MCF 10A (cell line): ENCODE data around the gene BLM. TPM values are rescaled to one million over a fixed set of nuclear protein-coding genes. Genes with fewer than 3 reads are reported as not detected.
"Not testable (repeated sequence)": the region's sequence is repeated elsewhere in the genome, so short reads cannot be mapped to it uniquely, and the experiment has no call there.

ENCODE experiments used
- BruUV-seq: library from RNA; stranded (reverse); fragments of 400-500 nt; replicated peaks from 2 replicates; lab custom pipeline; 2021; lab: Mats Ljungman, UMichigan
- CTCF ChIA-PET: fragments of 300-600 bp; sonication (Branson Sonifier 250); formaldehyde crosslinking; extraction: SDS; loops from one replicate; lab custom pipeline; 2021; ENCODE audit warnings: antibody characterized with exemption, inconsistent platforms; lab: Yijun Ruan, JAX
- POLR2A ChIA-PET: fragments of 300-600, 350-650 bp; sonication (Branson Sonifier 250); formaldehyde crosslinking; extraction: SDS; loops from one replicate; lab custom pipeline; 2020; ENCODE audit warnings: antibody characterized with exemption, inconsistent platforms; lab: Yijun Ruan, JAX
- DNase-seq: peaks from one replicate; pipeline ENCODE4 v3.0.0-alpha.2; 2018; ENCODE audit not compliant: unreplicated experiment
- H3K27ac Mint-ChIP-seq: one replicate; pipeline ENCODE4 v1.8.0; 2022; ENCODE audit warnings: mild to moderate bottlenecking, low read depth, mixed read lengths; ENCODE audit not compliant: unreplicated experiment
- H3K27me3 Mint-ChIP-seq: one replicate; pipeline ENCODE4 v1.8.0; 2022; ENCODE audit warnings: mixed read lengths; ENCODE audit not compliant: insufficient read depth, unreplicated experiment
- H3K36me3 Mint-ChIP-seq: one replicate; pipeline ENCODE4 v1.8.0; 2022; ENCODE audit warnings: mild to moderate bottlenecking, moderate library complexity, mixed read lengths; ENCODE audit not compliant: insufficient read depth, unreplicated experiment
- H3K4me1 Mint-ChIP-seq: one replicate; pipeline ENCODE4 v1.8.0; 2022; ENCODE audit warnings: mixed read lengths; ENCODE audit not compliant: insufficient read depth, unreplicated experiment
- H3K4me3 Mint-ChIP-seq: one replicate; pipeline ENCODE4 v1.8.0; 2022; ENCODE audit warnings: mild to moderate bottlenecking, moderate library complexity, mixed read lengths; ENCODE audit not compliant: unreplicated experiment
- H3K9me3 Mint-ChIP-seq: one replicate; pipeline ENCODE4 v1.8.0; 2022; ENCODE audit warnings: mixed read lengths; ENCODE audit not compliant: unreplicated experiment
- CTCF ChIP-seq: fragments of 200-600 bp; IDR thresholded peaks from one replicate; pipeline ENCODE4 v1.8.0; 2022; ENCODE audit warnings: antibody characterized with exemption, mild to moderate bottlenecking; ENCODE audit not compliant: unreplicated experiment
- intact Hi-C: fragments of 100-400 bp; cut with micrococcal nuclease; formaldehyde crosslinking; loops from 2 replicates; pipeline ENCODE4 v1.14.1; 2022
- total RNA-seq: library from RNA; stranded (reverse); gene quantifications from 2 replicates; pipeline ENCODE4 v1.2.3, GENCODE V29; 2022

Gene BLM
- total RNA-seq, 1 experiment from 2014 or later, result 5.2 TPM

GRCh38 chr15:90819850-90820249, 102.7 kb downstream of the BLM start:
- intact Hi-C loops, result no loop called here
- Mint-ChIP-seq H3K27me3 (no peaks in the 10 kb centered on the region), H3K4me3 (no peak overlapping the region), H3K4me1 (no peaks in the 10 kb centered on the region), H3K27ac (no peak overlapping the region), H3K36me3 (no peaks in the 10 kb centered on the region), H3K9me3 (no peaks in the 10 kb centered on the region)
- ChIA-PET CTCF (no interaction called here), POLR2A (no interaction called here)
- no TSS peak for BruUV-seq
- no peak for TF ChIP-seq CTCF
- DNase-seq, result no peak

DNA sequence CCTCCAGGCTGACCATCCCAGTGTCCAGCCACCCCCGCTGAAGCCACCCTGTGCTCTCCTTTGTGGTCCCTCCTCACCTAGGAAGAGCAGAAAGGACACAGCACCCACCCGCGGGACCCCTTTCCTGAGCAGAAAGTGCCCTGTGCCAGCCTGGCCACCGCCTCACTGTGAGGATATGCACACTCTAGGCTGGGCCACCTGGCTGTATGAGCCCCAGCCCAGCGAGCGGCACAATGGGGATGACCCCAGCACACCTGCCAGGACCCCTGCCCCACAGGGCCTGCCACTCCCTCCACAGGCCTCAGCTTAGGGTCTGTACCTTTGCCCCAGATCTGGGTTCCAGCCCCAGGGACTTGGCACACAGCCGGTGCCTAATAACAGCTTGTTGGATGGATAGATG, 103.3 kb downstream of the BLM start:
- H3K27me3 Mint-ChIP-seq, result no peaks in the 10 kb centered on the region
- no peak overlapping the region for H3K4me3 Mint-ChIP-seq
- intact Hi-C loops, result no loop called here
- no peaks in the 10 kb centered on the region for H3K4me1 Mint-ChIP-seq
- BruUV-seq, result no TSS peak
- no peaks in the 10 kb centered on the region for H3K36me3 Mint-ChIP-seq
- ChIA-PET POLR2A (no interaction called here), CTCF (no interaction called here)
- no peak for DNase-seq
- H3K27ac Mint-ChIP-seq, result no peak overlapping the region
- H3K9me3 Mint-ChIP-seq, result no peaks in the 10 kb centered on the region
- no peak for TF ChIP-seq CTCF

DNA sequence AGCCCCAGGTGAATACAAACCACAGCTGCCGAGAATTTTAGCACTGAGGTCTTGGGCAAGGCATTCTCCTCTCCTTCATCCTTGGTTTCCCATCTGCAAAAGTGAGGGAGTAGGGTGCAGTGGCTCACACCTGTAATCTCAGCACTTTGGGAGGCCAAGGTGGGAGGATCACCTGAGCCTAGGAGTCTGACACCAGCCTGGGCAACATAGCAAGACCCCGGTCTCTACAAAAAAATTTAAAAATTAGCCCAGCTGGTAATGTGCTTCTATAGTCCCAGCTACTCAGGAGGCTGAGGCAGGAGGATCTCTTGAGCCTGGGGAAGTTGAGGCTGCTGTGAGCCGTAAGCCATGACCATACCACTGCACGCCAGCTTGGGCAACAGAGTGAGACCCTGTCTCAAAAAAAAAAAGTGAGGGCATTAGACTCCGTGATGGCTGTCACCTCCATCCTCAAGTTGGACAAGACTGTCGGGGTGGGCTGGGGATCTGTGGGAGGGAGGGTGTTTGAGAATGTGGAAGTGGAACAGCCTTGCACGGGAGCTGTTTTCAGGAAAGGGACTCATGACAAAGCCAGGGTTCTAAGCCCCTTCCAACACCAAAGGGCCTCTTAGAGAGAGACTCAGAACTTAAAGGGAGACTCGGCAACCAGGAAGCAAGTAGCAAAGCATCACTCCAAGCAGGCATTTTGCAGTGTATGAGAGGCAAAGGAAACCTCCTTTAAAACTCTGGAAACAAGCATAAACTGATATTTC, 105.2 kb downstream of the BLM start:
- POLR2A ChIA-PET, result no interaction called here
- CTCF ChIA-PET, result interaction anchor here (0.5 kb wide), 1 partner anchor 14 kb away, joined by 3 read pairs; no protein-coding TSS in a partner anchor
- Mint-ChIP-seq H3K27me3 (no peaks in the 10 kb centered on the region), H3K4me3 (no peak overlapping the region), H3K27ac (no peak overlapping the region), H3K36me3 (no peaks in the 10 kb centered on the region), H3K9me3 (no peaks in the 10 kb centered on the region), H3K4me1 (no peaks in the 10 kb centered on the region)
- intact Hi-C loops, result no loop called here
- DNase-seq, result no peak
- TF ChIP-seq CTCF, result no peak
- no TSS peak for BruUV-seq

DNA sequence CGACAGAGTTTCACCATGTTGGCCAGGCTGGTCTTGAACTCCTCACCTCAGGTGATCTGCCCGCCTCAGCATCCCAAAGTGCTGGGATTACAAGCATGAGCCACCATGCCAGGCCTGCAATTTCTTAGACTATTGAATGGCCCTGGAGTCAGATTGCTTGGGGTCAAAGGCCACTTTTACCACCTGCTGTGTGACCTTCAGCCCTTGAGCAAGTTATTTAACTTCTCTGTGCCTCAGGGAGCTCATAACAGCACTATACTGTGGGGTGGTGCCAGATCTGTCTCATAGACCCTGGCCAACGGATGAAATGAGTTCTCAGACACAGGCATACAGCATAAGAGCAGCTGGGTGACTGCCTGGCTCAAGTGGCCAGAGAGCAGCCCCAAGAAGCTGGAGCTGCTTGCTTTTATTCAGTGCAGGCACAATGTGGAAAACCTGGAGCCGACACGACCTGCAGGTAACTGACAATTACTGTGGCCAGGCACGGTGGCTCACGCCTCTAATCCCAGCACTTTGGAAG, 106.4 kb downstream of the BLM start:
- no peaks in the 10 kb centered on the region for H3K4me1 Mint-ChIP-seq
- CTCF ChIA-PET, result no interaction called here
- H3K4me3 Mint-ChIP-seq, result no peak overlapping the region
- no TSS peak for BruUV-seq
- POLR2A ChIA-PET, result no interaction called here
- TF ChIP-seq CTCF, result no peak
- H3K27ac Mint-ChIP-seq, result no peak overlapping the region
- no peaks in the 10 kb centered on the region for H3K27me3 Mint-ChIP-seq
- no peaks in the 10 kb centered on the region for H3K36me3 Mint-ChIP-seq
- intact Hi-C loops, result no loop called here
- H3K9me3 Mint-ChIP-seq, result no peaks in the 10 kb centered on the region
- DNase-seq, result no peak

DNA sequence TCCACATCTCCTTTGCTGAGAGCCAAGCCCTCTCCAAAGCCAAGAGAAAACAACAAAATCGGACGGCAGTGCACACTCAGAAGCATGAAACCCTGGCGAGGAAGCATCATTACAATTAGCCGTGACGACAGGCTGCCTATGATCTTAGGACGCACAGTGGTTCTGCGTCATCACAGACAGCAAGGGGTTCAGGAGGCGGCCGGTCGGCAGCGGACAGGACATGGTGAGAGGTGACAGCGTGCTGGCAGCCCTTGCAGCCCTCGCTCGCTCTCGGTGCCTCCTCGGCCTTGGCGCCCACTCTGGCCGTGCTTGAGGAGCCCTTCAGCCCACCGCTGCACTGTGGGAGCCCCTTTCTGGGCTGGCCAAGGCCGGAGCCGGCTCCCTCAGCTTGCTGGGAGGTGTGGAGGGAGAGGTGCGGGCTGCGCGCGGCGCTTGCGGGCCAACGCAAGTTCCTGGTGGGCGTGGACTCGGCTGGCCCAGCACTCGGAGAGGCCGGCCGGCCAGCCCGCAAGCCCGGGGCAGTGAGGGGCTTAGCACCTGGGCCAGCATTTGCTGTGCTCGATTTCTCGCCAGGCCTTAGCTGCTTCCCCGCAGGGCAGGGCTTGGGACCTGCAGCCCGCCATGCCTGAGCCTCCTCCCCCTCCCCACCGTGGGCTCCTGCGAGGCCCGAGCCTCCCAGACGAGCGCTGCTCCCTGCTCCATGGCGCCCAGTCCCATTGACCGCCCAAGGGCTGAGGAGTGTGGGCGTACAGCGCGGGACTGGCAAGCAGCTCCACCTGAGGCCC, 108.2 kb downstream of the BLM start:
- H3K27ac Mint-ChIP-seq, H3K9me3 Mint-ChIP-seq, H3K4me3 Mint-ChIP-seq, POLR2A ChIA-PET, H3K4me1 Mint-ChIP-seq, BruUV-seq, DNase-seq, intact Hi-C loops, H3K27me3 Mint-ChIP-seq, H3K36me3 Mint-ChIP-seq: not testable (repeated sequence)
- CTCF ChIA-PET, result interaction anchor here (0.9 kb wide), 1 partner anchor 108 kb away, joined by 3 read pairs; no protein-coding TSS in a partner anchor
